Neural progenitor cell (in vitro differentiated cells): Measurements from ENCODE around the gene ZNF37A. TPM values are rescaled to one million over a fixed set of nuclear protein-coding genes. Genes with fewer than 3 reads are reported as not detected.

ENCODE experiments used
- DNase-seq: peaks from one replicate; pipeline ENCODE4 v3.0.0-alpha.2; 2016; ENCODE audit warnings: low spot score
- H2AFZ ChIP-seq: fragments of 200-600 bp; sonication (generic); replicated peaks from 2 replicates; pipeline ENCODE4 v1.6.1; 2016; ENCODE audit warnings: antibody characterized with exemption
- H3F3A ChIP-seq: fragments of 200-600 bp; sonication (generic); 2 replicates; pipeline ENCODE4 v1.6.1; 2016; ENCODE audit warnings: antibody characterized with exemption, low read depth
- H3K27ac ChIP-seq: fragments of 200-600 bp; sonication (generic); 2 replicates; pipeline ENCODE4 v1.5.1; 2016; ENCODE audit warnings: mild to moderate bottlenecking
- H3K27me3 ChIP-seq: fragments of 200-600 bp; sonication (generic); 2 replicates; pipeline ENCODE4 v1.6.1; 2016; ENCODE audit warnings: mild to moderate bottlenecking, moderate library complexity
- H3K36me3 ChIP-seq: fragments of 200-600 bp; sonication (generic); 2 replicates; pipeline ENCODE4 v1.5.1; 2016
- H3K4me1 ChIP-seq: fragments of 200-600 bp; sonication (generic); 2 replicates; pipeline ENCODE4 v1.6.1; 2016; ENCODE audit warnings: mixed run types
- H3K4me2 ChIP-seq: fragments of 200-600 bp; sonication (generic); 2 replicates; pipeline ENCODE4 v1.6.1; 2016
- H3K4me3 ChIP-seq: fragments of 200-600 bp; sonication (generic); 2 replicates; pipeline ENCODE4 v1.5.1; 2016
- H3K79me2 ChIP-seq: fragments of 200-600 bp; sonication (generic); 2 replicates; pipeline ENCODE4 v1.6.1; 2016; ENCODE audit warnings: low read depth
- H3K9ac ChIP-seq: fragments of 200-600 bp; sonication (generic); 2 replicates; pipeline ENCODE4 v1.6.1; 2016
- H3K9me3 ChIP-seq: fragments of 200-600 bp; sonication (generic); 2 replicates; pipeline ENCODE4 v1.5.1; 2016; ENCODE audit warnings: low read depth
- H4K20me1 ChIP-seq: fragments of 200-600 bp; sonication (generic); 2 replicates; pipeline ENCODE4 v1.6.1; 2016; ENCODE audit warnings: low read depth
- H3K27ac Mint-ChIP-seq: 3 replicates; pipeline ENCODE4 v1.8.0; 2021; ENCODE audit warnings: mixed read lengths
- H3K27me3 Mint-ChIP-seq: 2 replicates; pipeline ENCODE4 v1.8.0; 2022; ENCODE audit warnings: low read depth, mild to moderate bottlenecking, inconsistent platforms, moderate library complexity, mixed read lengths; ENCODE audit not compliant: insufficient read depth
- H3K36me3 Mint-ChIP-seq: 3 replicates; pipeline ENCODE4 v1.8.0; 2021; ENCODE audit warnings: mixed read lengths
- H3K4me1 Mint-ChIP-seq: 3 replicates; pipeline ENCODE4 v1.8.0; 2021; ENCODE audit warnings: mixed read lengths
- H3K4me3 Mint-ChIP-seq: 3 replicates; pipeline ENCODE4 v1.8.0; 2021; ENCODE audit warnings: mild to moderate bottlenecking, moderate library complexity, mixed read lengths
- H3K9me3 Mint-ChIP-seq: 3 replicates; pipeline ENCODE4 v1.8.0; 2020; ENCODE audit warnings: mixed read lengths
- CTCF ChIP-seq: fragments of 200-600 bp; sonication (generic); IDR thresholded peaks from 2 replicates; pipeline ENCODE4 v1.5.1; 2017; ENCODE audit warnings: antibody characterized with exemption, mild to moderate bottlenecking
- EZH2 ChIP-seq: fragments of 200-600 bp; sonication (generic); IDR thresholded peaks from 2 replicates; pipeline ENCODE4 v1.6.1; 2017; ENCODE audit warnings: antibody characterized with exemption, mild to moderate bottlenecking, moderate library complexity
- EZH2phosphoT487 ChIP-seq: fragments of 200-600 bp; sonication (generic); IDR thresholded peaks from 2 replicates; pipeline ENCODE4 v1.6.1; 2017; ENCODE audit warnings: antibody characterized with exemption
- total RNA-seq: library from RNA; depleted of rRNA; stranded (reverse); fragments of >200 nt; gene quantifications from 2 replicates; pipeline ENCODE4 v1.2.3, GENCODE V29; 2015; ENCODE audit warnings: low replicate concordance

ZNF37A gene
- total RNA-seq, 1 donor from 2014 or later: 8.8 TPM

- Mint-ChIP-seq H3K27ac (no peak overlapping the region), H3K4me1 (peaks cover 10% of the 10 kb centered on the region), H3K9me3 (peaks cover 45% of the 10 kb centered on the region), H3K4me3 (peak overlapping the region; percentile 92), H3K27me3 (no peaks in the 10 kb centered on the region), H3K36me3 (peaks cover 38% of the 10 kb centered on the region)
- TF ChIP-seq EZH2: no peak
- TF ChIP-seq CTCF: no peak
- TF ChIP-seq EZH2phosphoT487: no peak
- no peaks in the 10 kb centered on the region for H3K79me2 ChIP-seq
- no peak overlapping the region for H3K27ac ChIP-seq
- H4K20me1 ChIP-seq: no peaks in the 10 kb centered on the region
- no peaks in the 10 kb centered on the region for H3F3A ChIP-seq
- no peaks in the 10 kb centered on the region for H3K36me3 ChIP-seq
- peaks cover 8% of the 10 kb centered on the region for H3K9me3 ChIP-seq
- no peaks in the 10 kb centered on the region for H3K4me1 ChIP-seq
- H3K4me3 ChIP-seq: peak overlapping the region; percentile 57
- H3K4me2 ChIP-seq: peak overlapping the region; percentile 61
- peak overlapping the region; percentile 76 for H2AFZ ChIP-seq
- no peaks in the 10 kb centered on the region for H3K27me3 ChIP-seq
- no peak overlapping the region for H3K9ac ChIP-seq
- no peak for DNase-seq
Observed at GRCh38 chr10:38093816-38094157, 350 bp upstream of the ZNF37A start.

- no peak overlapping the region for H3K27ac Mint-ChIP-seq
- no peaks in the 10 kb centered on the region for H3K79me2 ChIP-seq
- TF ChIP-seq CTCF (no peak), EZH2phosphoT487 (no peak), EZH2 (no peak)
- no peak for DNase-seq
- H3K27me3 Mint-ChIP-seq: peaks cover 4% of the 10 kb centered on the region
- peaks cover 5% of the 10 kb centered on the region for H3K9me3 ChIP-seq
- no peaks in the 10 kb centered on the region for H4K20me1 ChIP-seq
- H3K36me3 Mint-ChIP-seq: peaks cover 51% of the 10 kb centered on the region
- H3K27me3 ChIP-seq: no peaks in the 10 kb centered on the region
- H3K4me2 ChIP-seq: peak overlapping the region; percentile 72
- no peaks in the 10 kb centered on the region for H3F3A ChIP-seq
- no peak overlapping the region for H2AFZ ChIP-seq
- H3K36me3 ChIP-seq: no peaks in the 10 kb centered on the region
- H3K4me1 ChIP-seq: no peaks in the 10 kb centered on the region
- H3K9me3 Mint-ChIP-seq: peaks cover 57% of the 10 kb centered on the region
- peaks cover 10% of the 10 kb centered on the region for H3K4me1 Mint-ChIP-seq
- no peak overlapping the region for H3K9ac ChIP-seq
- no peak overlapping the region for H3K27ac ChIP-seq
- peak overlapping the region; percentile 57 for H3K4me3 ChIP-seq
- peak overlapping the region; percentile 92 for H3K4me3 Mint-ChIP-seq
Observed at GRCh38 chr10:38094927-38095574, 914 bp downstream of the ZNF37A start.

- no peaks in the 10 kb centered on the region for H3K4me1 ChIP-seq
- no peaks in the 10 kb centered on the region for H3K27me3 ChIP-seq
- Mint-ChIP-seq H3K36me3 (peaks cover 84% of the 10 kb centered on the region), H3K27me3 (peaks cover 4% of the 10 kb centered on the region), H3K27ac (no peak overlapping the region), H3K9me3 (peaks cover 90% of the 10 kb centered on the region), H3K4me1 (no peaks in the 10 kb centered on the region), H3K4me3 (no peak overlapping the region)
- H4K20me1 ChIP-seq: no peaks in the 10 kb centered on the region
- H3K27ac ChIP-seq: no peak overlapping the region
- no peak overlapping the region for H3K4me2 ChIP-seq
- no peaks in the 10 kb centered on the region for H3K36me3 ChIP-seq
- no peak overlapping the region for H3K9ac ChIP-seq
- no peak for DNase-seq
- no peak for TF ChIP-seq EZH2phosphoT487
- TF ChIP-seq CTCF: no peak
- TF ChIP-seq EZH2: no peak
- no peaks in the 10 kb centered on the region for H3K79me2 ChIP-seq
- peaks cover 22% of the 10 kb centered on the region for H3K9me3 ChIP-seq
- H3F3A ChIP-seq: no peaks in the 10 kb centered on the region
- H3K4me3 ChIP-seq: no peak overlapping the region
- H2AFZ ChIP-seq: no peak overlapping the region
Observed at GRCh38 chr10:38102880-38103279, 8.7 kb downstream of the ZNF37A start.
